ENCODE measurements around the gene SDK1. TPM values are rescaled to one million over a fixed set of nuclear protein-coding genes. Genes with fewer than 3 reads are reported as not detected.

SDK1 gene
- total and polyA plus RNA-seq, 2 donors (not counting 3 experiments of a cell fraction or from before 2014, with no cell fraction given), result 1.6 to 3.9 TPM

GRCh38 chr7:4025210-4025609, 724.2 kb downstream of the SDK1 start:
- dilution Hi-C loops (cut with MboI; ENCODE audit: extremely low pct_ligation_motif_present, low sequenced_read_pairs) (no loop called here), intact Hi-C loops (cut with micrococcal nuclease) (no loop called here)
- no peaks in the 10 kb centered on the region for H3K79me2 ChIP-seq (ENCODE audit: control insufficient read depth, insufficient read depth, low read length)
- no peak for TF ChIP-seq POLR2A (IDR thresholded peaks at IDR 0.05; ENCODE audit: low read depth, low read length)
- TF ChIP-seq MAX (IDR thresholded peaks at IDR 0.05; ENCODE audit: insufficient read depth, insufficient read length), result no peak
- no peak for TF ChIP-seq JUN (IDR thresholded peaks at IDR 0.05; ENCODE audit: borderline replicate concordance, insufficient read depth, insufficient read length, low read depth)
- TF ChIP-seq FOS (IDR thresholded peaks at IDR 0.05; ENCODE audit: borderline replicate concordance, insufficient read depth, low read length), result no peak
- no peak for TF ChIP-seq GATA2 (IDR thresholded peaks at IDR 0.05; ENCODE audit: insufficient read depth, insufficient read length, low read depth, low read length)
- TF ChIP-seq EZH2 (IDR thresholded peaks at IDR 0.05; ENCODE audit: borderline replicate concordance, low read depth, low read length, severe bottlenecking), result no peak
- no peak for TF ChIP-seq POLR2AphosphoS5 (IDR thresholded peaks at IDR 0.05; ENCODE audit: insufficient read depth, low read depth, low read length)
- TF ChIP-seq CTCF (IDR thresholded peaks at IDR 0.05; ENCODE audit: extremely low read depth in 1 of 2, insufficient read depth in 1 of 2, low read depth in 1 of 2, low read length in 2 of 2), result no peak
- no peak for TF ChIP-seq MYC (IDR thresholded peaks at IDR 0.05; ENCODE audit: low read depth, low read length)
- POLR2A ChIA-PET, result no interaction called here
- CTCF ChIA-PET, result no interaction called here
- H2AFZ ChIP-seq (ENCODE audit: low read depth, low read length), result no peak overlapping the region
- no peak overlapping the region for H3K4me3 ChIP-seq (replicated peaks in 1 of 3; ENCODE audit: insufficient read depth in 1 of 3, low read depth in 1 of 3, low read length in 3 of 3)
- H3K9me3 ChIP-seq (replicated peaks; ENCODE audit: control insufficient read depth, insufficient read depth, low read length), result no peaks in the 10 kb centered on the region
- no peaks in the 10 kb centered on the region for H4K20me1 ChIP-seq (replicated peaks; ENCODE audit: control insufficient read depth, extremely low read depth, insufficient read depth, low read length)
- no peak overlapping the region for H3K27ac ChIP-seq (ENCODE audit: insufficient read depth, low read depth, low read length)
- H3K4me1 ChIP-seq (ENCODE audit: control insufficient read depth, extremely low read depth, insufficient read depth, low read length), result no peaks in the 10 kb centered on the region
- DNase-seq (ENCODE audit: low read depth, low spot score) (no peak), FAIRE-seq (no peak)
- H3K4me2 ChIP-seq (ENCODE audit: insufficient read depth, low read length), result no peak overlapping the region
- BruUV-seq (replicated peaks), result no TSS peak
- H3K9me1 ChIP-seq (replicated peaks; ENCODE audit: control insufficient read depth, extremely low read depth, insufficient read depth, low read length), result no peaks in the 10 kb centered on the region
- no peaks in the 10 kb centered on the region for H3K27me3 ChIP-seq (ENCODE audit: control insufficient read depth in 2 of 2, insufficient read depth in 2 of 2, low read length in 2 of 2)
- H3K9ac ChIP-seq (replicated peaks; ENCODE audit: extremely low read depth, insufficient read depth, low read length), result no peak overlapping the region
- no peaks in the 10 kb centered on the region for H3K36me3 ChIP-seq (ENCODE audit: control insufficient read depth in 2 of 2, extremely low read depth in 1 of 2, insufficient read depth in 2 of 2, low read length in 2 of 2)

Measured in endothelial cell of umbilical vein (primary cell).